WERI-Rb-1 (cell line): ENCODE measurements around the gene CIROP.

Experiments used
- DNase-seq: peaks from one replicate; pipeline ENCODE4 v3.0.0-alpha.2; 2020
- H3K27ac ChIP-seq: fragments of 250-450 bp; sonication (Bioruptor Pico); 2 replicates; pipeline ENCODE4 v1.5.1; 2020; ENCODE audit warnings: mild to moderate bottlenecking, moderate library complexity
- H3K27me3 ChIP-seq: fragments of 250-450 bp; sonication (Bioruptor Pico); 2 replicates; pipeline ENCODE4 v1.5.1; 2021; ENCODE audit warnings: mild to moderate bottlenecking, low read depth, moderate library complexity; ENCODE audit not compliant: insufficient read depth, severe bottlenecking
- H3K36me3 ChIP-seq: fragments of 250-450 bp; sonication (Bioruptor Pico); 2 replicates; pipeline ENCODE4 v1.5.1; 2020; ENCODE audit warnings: mild to moderate bottlenecking, moderate library complexity
- H3K4me3 ChIP-seq: 2 replicates; pipeline ENCODE4 v1.5.1; 2011; ENCODE audit warnings: low read depth, mild to moderate bottlenecking, control low read depth, low read length
- H3K9me3 ChIP-seq: fragments of 250-450 bp; sonication (Bioruptor Pico); 2 replicates; pipeline ENCODE4 v1.5.1; 2021; ENCODE audit warnings: mild to moderate bottlenecking, moderate library complexity; ENCODE audit not compliant: severe bottlenecking
- TF ChIP-seq, protein P1 (sequence below): IDR thresholded peaks from 2 replicates; pipeline ENCODE4 v1.5.1; 2011; ENCODE audit warnings: low read depth, mild to moderate bottlenecking, control low read depth, inconsistent platforms, low read length

The CIROP gene

GRCh38 chr14:23056145-23056955 lies 48.4 kb downstream of the CIROP start:
- peak; percentile 90 for DNase-seq
- Histone ChIP-seq H3K9me3 (no peaks in the 10 kb centered on the region), H3K27me3 (no peaks in the 10 kb centered on the region), H3K27ac (peak overlapping the region; percentile 82), H3K36me3 (peaks cover 37% of the 10 kb centered on the region), H3K4me3 (peak overlapping the region; percentile 76)
- TF ChIP-seq, protein P1, sequence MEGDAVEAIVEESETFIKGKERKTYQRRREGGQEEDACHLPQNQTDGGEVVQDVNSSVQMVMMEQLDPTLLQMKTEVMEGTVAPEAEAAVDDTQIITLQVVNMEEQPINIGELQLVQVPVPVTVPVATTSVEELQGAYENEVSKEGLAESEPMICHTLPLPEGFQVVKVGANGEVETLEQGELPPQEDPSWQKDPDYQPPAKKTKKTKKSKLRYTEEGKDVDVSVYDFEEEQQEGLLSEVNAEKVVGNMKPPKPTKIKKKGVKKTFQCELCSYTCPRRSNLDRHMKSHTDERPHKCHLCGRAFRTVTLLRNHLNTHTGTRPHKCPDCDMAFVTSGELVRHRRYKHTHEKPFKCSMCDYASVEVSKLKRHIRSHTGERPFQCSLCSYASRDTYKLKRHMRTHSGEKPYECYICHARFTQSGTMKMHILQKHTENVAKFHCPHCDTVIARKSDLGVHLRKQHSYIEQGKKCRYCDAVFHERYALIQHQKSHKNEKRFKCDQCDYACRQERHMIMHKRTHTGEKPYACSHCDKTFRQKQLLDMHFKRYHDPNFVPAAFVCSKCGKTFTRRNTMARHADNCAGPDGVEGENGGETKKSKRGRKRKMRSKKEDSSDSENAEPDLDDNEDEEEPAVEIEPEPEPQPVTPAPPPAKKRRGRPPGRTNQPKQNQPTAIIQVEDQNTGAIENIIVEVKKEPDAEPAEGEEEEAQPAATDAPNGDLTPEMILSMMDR: peak; percentile 94

- no peak overlapping the region for H3K4me3 ChIP-seq
- DNase-seq: no peak
- peak overlapping the region; percentile 5; the same call in 1 of the 2 replicates for H3K27ac ChIP-seq
Observed at GRCh38 chr14:23055621-23056144, 49.1 kb downstream of the CIROP start.

GRCh38 chr14:23055147-23055550 lies 49.6 kb downstream of the CIROP start:
- no peak for DNase-seq
- Histone ChIP-seq H3K9me3 (no peaks in the 10 kb centered on the region), H3K36me3 (peaks cover 26% of the 10 kb centered on the region), H3K27me3 (no peaks in the 10 kb centered on the region), H3K4me3 (no peak overlapping the region), H3K27ac (no peak overlapping the region)
- TF ChIP-seq, protein P1: no peak

More at GRCh38 chr14:23055621-23056144, 49.1 kb downstream of the CIROP start:
- TF ChIP-seq, protein P1: no peak
- Histone ChIP-seq H3K36me3 (peaks cover 31% of the 10 kb centered on the region), H3K9me3 (no peaks in the 10 kb centered on the region), H3K27me3 (no peaks in the 10 kb centered on the region)

DNA sequence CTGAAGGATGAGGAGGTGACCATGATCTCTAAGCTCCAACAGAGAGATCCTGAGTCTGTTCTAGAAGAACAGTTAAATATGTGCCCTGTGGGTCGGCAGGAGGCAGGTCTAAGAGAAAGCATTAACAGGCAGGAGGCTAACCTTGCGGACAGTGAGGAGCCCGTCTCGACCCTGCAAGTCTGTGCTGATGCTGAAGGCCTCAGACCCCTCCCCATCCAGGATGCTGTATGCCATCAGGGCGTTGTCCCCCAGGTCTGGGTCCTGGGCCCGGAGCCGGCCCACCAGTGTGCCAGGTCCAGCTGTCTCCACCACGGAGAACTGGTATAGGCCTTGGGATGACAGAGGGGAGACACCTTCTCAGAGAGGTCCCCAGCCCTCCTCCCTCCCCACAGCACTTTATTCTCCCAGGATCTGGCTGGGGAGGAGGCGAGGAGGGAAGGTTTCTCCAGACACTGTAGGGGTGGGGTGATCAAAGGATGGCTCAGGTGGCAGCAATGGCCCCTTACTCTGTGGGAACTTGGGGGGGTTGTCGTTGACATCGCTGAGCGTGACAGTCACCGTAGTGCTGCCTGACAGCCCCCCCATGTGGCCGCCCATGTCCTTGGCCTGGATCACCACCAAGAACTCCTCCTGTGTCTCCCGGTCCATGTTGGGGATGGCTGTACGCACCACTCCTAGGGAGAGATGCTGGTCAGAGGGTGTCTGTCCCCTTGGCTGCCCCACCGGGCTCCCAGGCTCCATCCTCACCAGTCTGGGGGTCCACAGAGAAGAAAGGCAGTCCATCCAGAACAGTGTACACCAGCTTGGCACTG lies 50.6 kb downstream of the CIROP start:
- H3K27me3 ChIP-seq: no peaks in the 10 kb centered on the region
- H3K4me3 ChIP-seq: no peak overlapping the region
- H3K27ac ChIP-seq: no peak overlapping the region
- H3K36me3 ChIP-seq: peaks cover 29% of the 10 kb centered on the region
- DNase-seq: peak; percentile 67
- TF ChIP-seq, protein P1: peak; percentile 77
- H3K9me3 ChIP-seq: no peaks in the 10 kb centered on the region

- TF ChIP-seq, protein P1: no peak
- H3K36me3 ChIP-seq: peaks cover 29% of the 10 kb centered on the region
- H3K27ac ChIP-seq: peak overlapping the region; percentile 55; the same call in 1 of the 2 replicates
Observed at GRCh38 chr14:23053426-23053825, 51.4 kb downstream of the CIROP start.

More at GRCh38 chr14:23053426-23053825, 51.4 kb downstream of the CIROP start:
- no peak overlapping the region for H3K4me3 ChIP-seq
- H3K27me3 ChIP-seq: no peaks in the 10 kb centered on the region
- H3K9me3 ChIP-seq: no peaks in the 10 kb centered on the region
- DNase-seq: no peak
